ENCODE measurements around the gene SLC13A2.

DNA sequence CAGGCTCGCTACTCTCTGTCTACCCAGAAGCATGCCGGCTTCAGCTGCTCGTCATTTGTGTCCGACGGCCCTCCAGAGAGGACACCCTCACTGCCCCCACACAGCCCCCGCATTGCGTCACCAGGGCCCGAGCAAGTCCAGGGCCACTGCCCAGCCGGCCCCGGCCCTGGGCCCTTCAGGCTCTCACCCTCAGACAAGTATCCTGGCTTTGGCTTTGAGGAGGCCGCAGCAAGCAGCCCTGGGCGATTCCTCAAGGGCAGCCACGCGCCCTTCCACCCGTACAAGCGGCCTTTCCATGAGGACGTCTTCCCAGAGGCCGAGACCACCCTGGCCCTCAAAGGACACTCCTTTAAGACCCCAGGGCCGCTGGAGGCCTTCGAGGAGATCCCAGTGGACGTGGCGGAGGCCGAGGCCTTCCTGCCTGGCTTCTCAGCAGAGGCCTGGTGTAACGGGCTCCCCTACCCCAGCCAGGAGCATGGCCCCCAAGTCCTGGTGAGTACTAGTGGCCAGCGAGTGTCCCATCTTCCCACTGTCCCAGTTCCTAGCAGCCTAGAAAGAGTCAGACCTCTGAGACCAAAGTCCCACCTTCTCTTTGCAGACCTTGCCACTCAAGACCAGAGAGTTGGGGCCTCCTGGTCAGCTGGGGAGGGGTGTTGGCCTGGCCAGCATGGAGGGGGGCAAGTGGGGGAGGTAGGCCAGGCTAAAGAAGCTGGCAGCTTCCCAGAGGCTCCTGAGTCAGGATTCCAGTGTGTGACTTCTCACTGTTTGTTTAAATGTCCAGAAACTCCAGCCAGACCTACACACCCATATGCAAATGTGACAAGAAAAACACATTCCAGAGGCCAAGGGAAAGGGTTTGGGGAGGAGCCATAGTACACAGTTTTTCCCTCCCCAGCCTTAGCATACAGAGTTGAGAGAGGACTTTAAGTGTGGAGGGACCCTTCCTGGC, 51.3 kb downstream of the SLC13A2 start:
- TF ChIP-seq, protein P1, sequence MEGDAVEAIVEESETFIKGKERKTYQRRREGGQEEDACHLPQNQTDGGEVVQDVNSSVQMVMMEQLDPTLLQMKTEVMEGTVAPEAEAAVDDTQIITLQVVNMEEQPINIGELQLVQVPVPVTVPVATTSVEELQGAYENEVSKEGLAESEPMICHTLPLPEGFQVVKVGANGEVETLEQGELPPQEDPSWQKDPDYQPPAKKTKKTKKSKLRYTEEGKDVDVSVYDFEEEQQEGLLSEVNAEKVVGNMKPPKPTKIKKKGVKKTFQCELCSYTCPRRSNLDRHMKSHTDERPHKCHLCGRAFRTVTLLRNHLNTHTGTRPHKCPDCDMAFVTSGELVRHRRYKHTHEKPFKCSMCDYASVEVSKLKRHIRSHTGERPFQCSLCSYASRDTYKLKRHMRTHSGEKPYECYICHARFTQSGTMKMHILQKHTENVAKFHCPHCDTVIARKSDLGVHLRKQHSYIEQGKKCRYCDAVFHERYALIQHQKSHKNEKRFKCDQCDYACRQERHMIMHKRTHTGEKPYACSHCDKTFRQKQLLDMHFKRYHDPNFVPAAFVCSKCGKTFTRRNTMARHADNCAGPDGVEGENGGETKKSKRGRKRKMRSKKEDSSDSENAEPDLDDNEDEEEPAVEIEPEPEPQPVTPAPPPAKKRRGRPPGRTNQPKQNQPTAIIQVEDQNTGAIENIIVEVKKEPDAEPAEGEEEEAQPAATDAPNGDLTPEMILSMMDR (IDR thresholded peaks at IDR 0.05; ENCODE audit: insufficient read depth, low read depth, low read length), result no peak
- no peak for TF ChIP-seq EZH2 (IDR thresholded peaks at IDR 0.05; ENCODE audit: insufficient read depth, low read length)

Measured in astrocyte (in vitro differentiated cells and primary cell).